ENCODE measurements around the gene AFAP1.

Gene AFAP1

GRCh38 chr4:7941111-7941964 is 1.7 kb upstream of the AFAP1 start:
- Histone ChIP-seq H3K4me1 (ENCODE audit: control insufficient read depth, insufficient read depth, low read length) (peaks cover 14% of the 10 kb centered on the region), H3K9me3 (ENCODE audit: control insufficient read depth, low read length) (no peaks in the 10 kb centered on the region), H3K9ac (ENCODE audit: low read length) (no peak overlapping the region), H3K36me3 (ENCODE audit: control insufficient read depth, insufficient read depth, low read length) (no peaks in the 10 kb centered on the region), H3K4me3 (ENCODE audit: low read length) (no peak overlapping the region), H3K27me3 (ENCODE audit: control insufficient read depth, insufficient read depth, low read length) (no peaks in the 10 kb centered on the region)

- peaks cover 21% of the 10 kb centered on the region for H3K4me1 ChIP-seq (ENCODE audit: control insufficient read depth, insufficient read depth, low read length)
- no peaks in the 10 kb centered on the region for H3K9me3 ChIP-seq (ENCODE audit: control insufficient read depth, low read length)
- H3K36me3 ChIP-seq (ENCODE audit: control insufficient read depth, insufficient read depth, low read length), result no peaks in the 10 kb centered on the region
Observed at GRCh38 chr4:7938609-7939376, 868 bp downstream of the AFAP1 start.

GRCh38 chr4:7938266-7938608 is 1.4 kb downstream of the AFAP1 start:
- Histone ChIP-seq H3K27me3 (ENCODE audit: control insufficient read depth, insufficient read depth, low read length) (no peaks in the 10 kb centered on the region), H3K4me1 (ENCODE audit: control insufficient read depth, insufficient read depth, low read length) (peaks cover 21% of the 10 kb centered on the region), H3K36me3 (ENCODE audit: control insufficient read depth, insufficient read depth, low read length) (no peaks in the 10 kb centered on the region), H3K9ac (ENCODE audit: low read length) (peak overlapping the region; percentile 85), H3K4me3 (ENCODE audit: low read length) (no peak overlapping the region), H3K9me3 (ENCODE audit: control insufficient read depth, low read length) (no peaks in the 10 kb centered on the region)

More at GRCh38 chr4:7938609-7939376, 868 bp downstream of the AFAP1 start:
- H3K27me3 ChIP-seq (ENCODE audit: control insufficient read depth, insufficient read depth, low read length), result no peaks in the 10 kb centered on the region
- peak overlapping the region; percentile 77 for H3K4me3 ChIP-seq (ENCODE audit: low read length)
- H3K9ac ChIP-seq (ENCODE audit: low read length), result peak overlapping the region; percentile 85

- Histone ChIP-seq H3K36me3 (ENCODE audit: control insufficient read depth, insufficient read depth, low read length) (no peaks in the 10 kb centered on the region), H3K9ac (ENCODE audit: low read length) (no peak overlapping the region), H3K9me3 (ENCODE audit: control insufficient read depth, low read length) (no peaks in the 10 kb centered on the region), H3K4me1 (ENCODE audit: control insufficient read depth, insufficient read depth, low read length) (peaks cover 21% of the 10 kb centered on the region), H3K4me3 (ENCODE audit: low read length) (no peak overlapping the region), H3K27me3 (ENCODE audit: control insufficient read depth, insufficient read depth, low read length) (no peaks in the 10 kb centered on the region)
Observed at GRCh38 chr4:7937006-7937405, 2.7 kb downstream of the AFAP1 start.

- no peak overlapping the region for H3K4me3 ChIP-seq (ENCODE audit: low read length)
- H3K27me3 ChIP-seq (ENCODE audit: control insufficient read depth, insufficient read depth, low read length), result no peaks in the 10 kb centered on the region
- no peak overlapping the region for H3K9ac ChIP-seq (ENCODE audit: low read length)
- H3K9me3 ChIP-seq (ENCODE audit: control insufficient read depth, low read length), result no peaks in the 10 kb centered on the region
- peaks cover 24% of the 10 kb centered on the region for H3K4me1 ChIP-seq (ENCODE audit: control insufficient read depth, insufficient read depth, low read length)
- no peaks in the 10 kb centered on the region for H3K36me3 ChIP-seq (ENCODE audit: control insufficient read depth, insufficient read depth, low read length)
Observed at GRCh38 chr4:7933651-7934510, 5.8 kb downstream of the AFAP1 start.

- H3K4me3 ChIP-seq (ENCODE audit: low read length), result no peak overlapping the region
- H3K4me1 ChIP-seq (ENCODE audit: control insufficient read depth, insufficient read depth, low read length), result peaks cover 29% of the 10 kb centered on the region
- H3K9ac ChIP-seq (ENCODE audit: low read length), result no peak overlapping the region
- H3K9me3 ChIP-seq (ENCODE audit: control insufficient read depth, low read length), result no peaks in the 10 kb centered on the region
- H3K27me3 ChIP-seq (ENCODE audit: control insufficient read depth, insufficient read depth, low read length), result no peaks in the 10 kb centered on the region
- H3K36me3 ChIP-seq (ENCODE audit: control insufficient read depth, insufficient read depth, low read length), result no peaks in the 10 kb centered on the region
Observed at GRCh38 chr4:7932287-7932686, 7.4 kb downstream of the AFAP1 start.

- Histone ChIP-seq H3K9me3 (ENCODE audit: control insufficient read depth, low read length) (no peaks in the 10 kb centered on the region), H3K4me3 (ENCODE audit: low read length) (no peak overlapping the region), H3K36me3 (ENCODE audit: control insufficient read depth, insufficient read depth, low read length) (no peaks in the 10 kb centered on the region), H3K27me3 (ENCODE audit: control insufficient read depth, insufficient read depth, low read length) (no peaks in the 10 kb centered on the region), H3K4me1 (ENCODE audit: control insufficient read depth, insufficient read depth, low read length) (peaks cover 41% of the 10 kb centered on the region), H3K9ac (ENCODE audit: low read length) (no peak overlapping the region)
Observed at GRCh38 chr4:7929118-7929951, 10.3 kb downstream of the AFAP1 start.

- peaks cover 39% of the 10 kb centered on the region for H3K4me1 ChIP-seq (ENCODE audit: control insufficient read depth, insufficient read depth, low read length)
- H3K36me3 ChIP-seq (ENCODE audit: control insufficient read depth, insufficient read depth, low read length), result no peaks in the 10 kb centered on the region
- H3K27me3 ChIP-seq (ENCODE audit: control insufficient read depth, insufficient read depth, low read length), result no peaks in the 10 kb centered on the region
- H3K9ac ChIP-seq (ENCODE audit: low read length), result no peak overlapping the region
- H3K4me3 ChIP-seq (ENCODE audit: low read length), result no peak overlapping the region
- H3K9me3 ChIP-seq (ENCODE audit: control insufficient read depth, low read length), result no peaks in the 10 kb centered on the region
Observed at GRCh38 chr4:7928711-7929110, 10.9 kb downstream of the AFAP1 start.

GRCh38 chr4:7926822-7927221 is 12.8 kb downstream of the AFAP1 start:
- H3K9ac ChIP-seq (ENCODE audit: low read length), result no peak overlapping the region
- H3K4me3 ChIP-seq (ENCODE audit: low read length), result no peak overlapping the region
- no peaks in the 10 kb centered on the region for H3K36me3 ChIP-seq (ENCODE audit: control insufficient read depth, insufficient read depth, low read length)
- no peaks in the 10 kb centered on the region for H3K9me3 ChIP-seq (ENCODE audit: control insufficient read depth, low read length)
- peaks cover 40% of the 10 kb centered on the region for H3K4me1 ChIP-seq (ENCODE audit: control insufficient read depth, insufficient read depth, low read length)
- no peaks in the 10 kb centered on the region for H3K27me3 ChIP-seq (ENCODE audit: control insufficient read depth, insufficient read depth, low read length)

- H3K36me3 ChIP-seq (ENCODE audit: control insufficient read depth, insufficient read depth, low read length), result no peaks in the 10 kb centered on the region
- H3K4me1 ChIP-seq (ENCODE audit: control insufficient read depth, insufficient read depth, low read length), result peaks cover 35% of the 10 kb centered on the region
- no peak overlapping the region for H3K9ac ChIP-seq (ENCODE audit: low read length)
- no peaks in the 10 kb centered on the region for H3K27me3 ChIP-seq (ENCODE audit: control insufficient read depth, insufficient read depth, low read length)
- no peak overlapping the region for H3K4me3 ChIP-seq (ENCODE audit: low read length)
- no peaks in the 10 kb centered on the region for H3K9me3 ChIP-seq (ENCODE audit: control insufficient read depth, low read length)
Observed at GRCh38 chr4:7924570-7924969, 15.1 kb downstream of the AFAP1 start.

GRCh38 chr4:7924163-7924562 is 15.5 kb downstream of the AFAP1 start:
- H3K9ac ChIP-seq (ENCODE audit: low read length), result no peak overlapping the region
- no peak overlapping the region for H3K4me3 ChIP-seq (ENCODE audit: low read length)
- H3K27me3 ChIP-seq (ENCODE audit: control insufficient read depth, insufficient read depth, low read length), result no peaks in the 10 kb centered on the region
- H3K4me1 ChIP-seq (ENCODE audit: control insufficient read depth, insufficient read depth, low read length), result peaks cover 31% of the 10 kb centered on the region
- no peaks in the 10 kb centered on the region for H3K9me3 ChIP-seq (ENCODE audit: control insufficient read depth, low read length)
- no peaks in the 10 kb centered on the region for H3K36me3 ChIP-seq (ENCODE audit: control insufficient read depth, insufficient read depth, low read length)

Measured in mucosa of stomach (tissue), 1 donor.